ENCODE measurements around the gene WDHD1.
"Not testable (repeated sequence)": the region's sequence is repeated elsewhere in the genome, so short reads cannot be mapped to it uniquely, and the experiment has no call there.

The WDHD1 gene

GRCh38 chr14:54929556-54929955, 97.3 kb downstream of the WDHD1 start:
- Histone ChIP-seq H3K27me3 (ENCODE audit: control insufficient read depth, insufficient read depth, low read length) (no peaks in the 10 kb centered on the region), H3K27ac (ENCODE audit: low read depth, low read length) (no peak overlapping the region), H3K4me1 (ENCODE audit: control insufficient read depth, insufficient read depth, low read length) (no peaks in the 10 kb centered on the region), H3K36me3 (ENCODE audit: control insufficient read depth, insufficient read depth, low read length) (no peaks in the 10 kb centered on the region), H3K4me3 (ENCODE audit: low read depth, low read length) (no peak overlapping the region), H3K9ac (ENCODE audit: low read length) (no peak overlapping the region), H3K9me3 (ENCODE audit: control insufficient read depth, insufficient read depth, low read depth, low read length) (no peaks in the 10 kb centered on the region)

DNA sequence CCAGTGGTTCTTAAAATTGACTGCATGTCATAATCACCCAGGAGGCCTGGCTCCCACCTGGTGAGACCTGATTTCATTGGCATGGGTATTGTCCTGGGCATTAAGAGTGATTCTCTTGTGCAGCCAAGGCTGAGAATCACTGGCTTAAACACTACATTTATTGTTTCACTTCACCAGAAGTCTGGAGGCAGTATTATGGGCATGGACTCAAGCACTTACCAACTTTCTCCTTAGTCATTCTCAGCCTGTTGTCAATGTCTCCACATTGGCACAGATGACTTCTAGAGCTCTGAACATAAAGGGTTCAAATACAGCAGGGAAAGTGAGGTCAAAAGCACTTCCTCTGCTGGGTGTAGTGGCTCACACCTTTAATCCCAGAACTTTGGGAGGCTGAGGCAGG, 98.7 kb downstream of the WDHD1 start:
- no peaks in the 10 kb centered on the region for H3K36me3 ChIP-seq (ENCODE audit: control insufficient read depth, insufficient read depth, low read length)
- no peak overlapping the region for H3K4me3 ChIP-seq (ENCODE audit: low read depth, low read length)
- no peak overlapping the region for H3K9ac ChIP-seq (ENCODE audit: low read length)
- no peaks in the 10 kb centered on the region for H3K9me3 ChIP-seq (ENCODE audit: control insufficient read depth, insufficient read depth, low read depth, low read length)
- H3K27ac ChIP-seq (ENCODE audit: low read depth, low read length): no peak overlapping the region
- H3K27me3 ChIP-seq (ENCODE audit: control insufficient read depth, insufficient read depth, low read length): no peaks in the 10 kb centered on the region
- no peaks in the 10 kb centered on the region for H3K4me1 ChIP-seq (ENCODE audit: control insufficient read depth, insufficient read depth, low read length)

DNA sequence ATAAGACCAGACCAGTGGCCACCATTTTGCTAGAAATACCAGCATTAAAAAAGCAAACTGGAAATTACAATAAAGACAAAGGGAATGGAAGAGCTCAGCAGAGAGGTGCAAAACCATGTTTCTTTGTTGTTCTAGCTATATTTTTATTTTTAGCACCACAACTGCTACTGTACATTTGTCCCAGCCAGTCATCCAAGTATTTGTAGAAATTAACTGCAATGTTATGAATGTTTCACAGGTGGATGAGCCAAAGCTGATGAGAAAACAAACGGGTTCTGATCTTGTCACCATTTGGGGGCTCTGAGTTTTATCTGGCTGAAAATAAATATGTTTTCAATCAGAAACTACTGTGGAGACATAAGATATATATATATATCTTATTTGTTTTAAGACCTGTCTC, 99.3 kb downstream of the WDHD1 start:
- Histone ChIP-seq H3K27me3 (ENCODE audit: control insufficient read depth, insufficient read depth, low read length) (no peaks in the 10 kb centered on the region), H3K4me3 (ENCODE audit: low read depth, low read length) (no peak overlapping the region), H3K9ac (ENCODE audit: low read length) (no peak overlapping the region), H3K4me1 (ENCODE audit: control insufficient read depth, insufficient read depth, low read length) (no peaks in the 10 kb centered on the region), H3K36me3 (ENCODE audit: control insufficient read depth, insufficient read depth, low read length) (no peaks in the 10 kb centered on the region), H3K9me3 (ENCODE audit: control insufficient read depth, insufficient read depth, low read depth, low read length) (no peaks in the 10 kb centered on the region), H3K27ac (ENCODE audit: low read depth, low read length) (no peak overlapping the region)

DNA sequence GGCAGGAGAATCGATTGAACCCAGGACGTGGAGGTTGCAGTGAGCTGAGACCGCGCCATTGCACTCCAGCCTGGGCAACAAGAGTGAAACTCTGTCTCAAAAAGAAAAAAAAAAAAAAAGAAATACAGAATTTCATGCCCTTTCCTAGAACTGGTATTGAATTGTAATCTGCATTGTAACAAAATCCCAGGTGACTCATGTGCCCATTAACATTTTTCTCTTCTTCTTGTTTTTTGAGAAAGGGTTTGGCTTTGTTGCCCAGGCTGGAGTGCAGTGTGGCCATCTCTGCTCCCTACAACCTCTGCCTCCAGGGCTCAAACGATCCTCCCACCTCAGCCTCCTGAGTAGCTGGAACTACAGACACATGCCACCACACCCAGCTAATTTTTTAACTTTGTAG, 100.3 kb downstream of the WDHD1 start:
- H3K9me3 ChIP-seq (ENCODE audit: control insufficient read depth, insufficient read depth, low read depth, low read length); H3K27ac ChIP-seq (ENCODE audit: low read depth, low read length); H3K4me3 ChIP-seq (ENCODE audit: low read depth, low read length); H3K27me3 ChIP-seq (ENCODE audit: control insufficient read depth, insufficient read depth, low read length); H3K36me3 ChIP-seq (ENCODE audit: control insufficient read depth, insufficient read depth, low read length); H3K4me1 ChIP-seq (ENCODE audit: control insufficient read depth, insufficient read depth, low read length); H3K9ac ChIP-seq (ENCODE audit: low read length): not testable (repeated sequence)

DNA sequence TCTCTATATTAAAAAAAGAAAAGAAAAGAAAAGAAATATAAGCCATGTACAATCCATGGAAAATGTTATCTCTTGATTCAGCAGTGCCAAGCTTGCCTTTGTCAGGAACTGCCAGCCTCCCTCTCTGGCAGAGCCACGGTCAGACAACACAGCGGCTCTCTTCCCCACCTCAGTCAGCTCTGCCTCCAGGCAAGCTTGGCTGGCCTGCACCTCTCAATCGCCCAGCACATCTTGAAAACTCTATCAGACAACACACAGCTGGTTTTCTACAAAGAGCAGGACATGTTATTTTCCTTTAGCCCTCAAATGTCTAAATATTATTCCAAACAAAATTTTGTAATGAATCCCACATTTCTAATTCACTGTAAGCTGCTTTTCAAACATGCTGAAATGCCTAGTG, 104.3 kb downstream of the WDHD1 start:
- no peaks in the 10 kb centered on the region for H3K4me1 ChIP-seq (ENCODE audit: control insufficient read depth, insufficient read depth, low read length)
- H3K27ac ChIP-seq (ENCODE audit: low read depth, low read length): no peak overlapping the region
- no peaks in the 10 kb centered on the region for H3K27me3 ChIP-seq (ENCODE audit: control insufficient read depth, insufficient read depth, low read length)
- no peaks in the 10 kb centered on the region for H3K9me3 ChIP-seq (ENCODE audit: control insufficient read depth, insufficient read depth, low read depth, low read length)
- H3K36me3 ChIP-seq (ENCODE audit: control insufficient read depth, insufficient read depth, low read length): no peaks in the 10 kb centered on the region
- H3K9ac ChIP-seq (ENCODE audit: low read length): no peak overlapping the region
- no peak overlapping the region for H3K4me3 ChIP-seq (ENCODE audit: low read depth, low read length)

DNA sequence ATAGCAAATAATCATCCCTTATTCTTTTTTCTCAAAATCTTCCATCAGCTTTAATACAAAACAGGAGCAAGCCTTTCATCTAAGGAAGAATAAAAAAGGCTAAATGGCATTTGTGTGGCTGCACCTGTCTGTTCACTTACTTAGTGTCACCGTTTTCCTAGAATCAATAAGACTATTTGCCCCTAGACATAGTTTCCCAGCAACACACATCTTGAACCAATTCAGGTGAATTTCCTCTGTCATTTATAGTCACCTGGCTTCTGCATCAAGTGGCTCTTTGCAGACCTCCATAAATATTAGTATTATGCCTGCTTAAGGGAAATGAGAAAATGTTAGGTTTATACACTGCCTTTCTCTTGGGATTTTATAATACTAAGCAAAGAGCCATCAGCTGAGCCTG, 106.8 kb downstream of the WDHD1 start:
- H3K36me3 ChIP-seq (ENCODE audit: control insufficient read depth, insufficient read depth, low read length): no peaks in the 10 kb centered on the region
- no peak overlapping the region for H3K27ac ChIP-seq (ENCODE audit: low read depth, low read length)
- no peaks in the 10 kb centered on the region for H3K27me3 ChIP-seq (ENCODE audit: control insufficient read depth, insufficient read depth, low read length)

DNA sequence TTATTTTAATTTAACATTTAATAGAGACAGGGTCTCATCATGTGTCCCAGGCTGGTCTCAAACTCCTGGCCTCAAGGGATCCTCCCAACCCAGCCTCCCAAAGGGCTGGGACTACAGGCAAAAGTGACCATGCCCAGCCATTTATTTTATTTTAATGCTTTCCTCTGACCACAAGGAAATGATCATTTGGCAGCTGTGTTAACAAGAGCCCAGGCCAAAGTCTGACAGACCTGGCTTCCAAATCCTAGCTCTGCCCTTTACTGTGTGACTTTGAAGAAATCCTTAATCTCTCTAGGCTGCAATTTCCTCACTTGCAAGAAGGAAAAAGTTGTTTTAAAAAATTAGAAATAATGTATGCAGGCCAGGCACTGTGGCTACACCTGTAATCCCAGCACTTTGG, 107.6 kb downstream of the WDHD1 start:
- Histone ChIP-seq H3K9me3 (ENCODE audit: control insufficient read depth, insufficient read depth, low read depth, low read length) (no peaks in the 10 kb centered on the region), H3K27ac (ENCODE audit: low read depth, low read length) (no peak overlapping the region), H3K4me1 (ENCODE audit: control insufficient read depth, insufficient read depth, low read length) (no peaks in the 10 kb centered on the region), H3K9ac (ENCODE audit: low read length) (no peak overlapping the region), H3K36me3 (ENCODE audit: control insufficient read depth, insufficient read depth, low read length) (no peaks in the 10 kb centered on the region), H3K4me3 (ENCODE audit: low read depth, low read length) (no peak overlapping the region), H3K27me3 (ENCODE audit: control insufficient read depth, insufficient read depth, low read length) (no peaks in the 10 kb centered on the region)

More for the DNA sequence above, 106.8 kb downstream of the WDHD1 start:
- Histone ChIP-seq H3K9me3 (ENCODE audit: control insufficient read depth, insufficient read depth, low read depth, low read length) (no peaks in the 10 kb centered on the region), H3K4me1 (ENCODE audit: control insufficient read depth, insufficient read depth, low read length) (no peaks in the 10 kb centered on the region), H3K4me3 (ENCODE audit: low read depth, low read length) (no peak overlapping the region), H3K9ac (ENCODE audit: low read length) (no peak overlapping the region)

- no peaks in the 10 kb centered on the region for H3K36me3 ChIP-seq (ENCODE audit: control insufficient read depth, insufficient read depth, low read length)
- H3K4me3 ChIP-seq (ENCODE audit: low read depth, low read length): no peak overlapping the region
- no peaks in the 10 kb centered on the region for H3K4me1 ChIP-seq (ENCODE audit: control insufficient read depth, insufficient read depth, low read length)
- H3K27ac ChIP-seq (ENCODE audit: low read depth, low read length): no peak overlapping the region
- H3K9ac ChIP-seq (ENCODE audit: low read length): no peak overlapping the region
- no peaks in the 10 kb centered on the region for H3K9me3 ChIP-seq (ENCODE audit: control insufficient read depth, insufficient read depth, low read depth, low read length)
- no peaks in the 10 kb centered on the region for H3K27me3 ChIP-seq (ENCODE audit: control insufficient read depth, insufficient read depth, low read length)
These were observed 108.5 kb downstream of the WDHD1 start for GRCh38 chr14:54918427-54918826.

GRCh38 chr14:54916101-54916500, 110.8 kb downstream of the WDHD1 start:
- Histone ChIP-seq H3K27me3 (ENCODE audit: control insufficient read depth, insufficient read depth, low read length) (no peaks in the 10 kb centered on the region), H3K9me3 (ENCODE audit: control insufficient read depth, insufficient read depth, low read depth, low read length) (no peaks in the 10 kb centered on the region), H3K27ac (ENCODE audit: low read depth, low read length) (no peak overlapping the region)

GRCh38 chr14:54909817-54910558, 116.9 kb downstream of the WDHD1 start:
- Histone ChIP-seq H3K4me1 (ENCODE audit: control insufficient read depth, insufficient read depth, low read length) (no peaks in the 10 kb centered on the region), H3K9ac (ENCODE audit: low read length) (no peak overlapping the region), H3K36me3 (ENCODE audit: control insufficient read depth, insufficient read depth, low read length) (no peaks in the 10 kb centered on the region), H3K4me3 (ENCODE audit: low read depth, low read length) (no peak overlapping the region), H3K27ac (ENCODE audit: low read depth, low read length) (no peak overlapping the region), H3K9me3 (ENCODE audit: control insufficient read depth, insufficient read depth, low read depth, low read length) (no peaks in the 10 kb centered on the region), H3K27me3 (ENCODE audit: control insufficient read depth, insufficient read depth, low read length) (peaks cover 4% of the 10 kb centered on the region; the same call in 1 of the 2 replicates)

More at GRCh38 chr14:54916101-54916500, 110.8 kb downstream of the WDHD1 start:
- Histone ChIP-seq H3K36me3 (ENCODE audit: control insufficient read depth, insufficient read depth, low read length) (no peaks in the 10 kb centered on the region), H3K4me3 (ENCODE audit: low read depth, low read length) (no peak overlapping the region), H3K9ac (ENCODE audit: low read length) (no peak overlapping the region), H3K4me1 (ENCODE audit: control insufficient read depth, insufficient read depth, low read length) (no peaks in the 10 kb centered on the region)

DNA sequence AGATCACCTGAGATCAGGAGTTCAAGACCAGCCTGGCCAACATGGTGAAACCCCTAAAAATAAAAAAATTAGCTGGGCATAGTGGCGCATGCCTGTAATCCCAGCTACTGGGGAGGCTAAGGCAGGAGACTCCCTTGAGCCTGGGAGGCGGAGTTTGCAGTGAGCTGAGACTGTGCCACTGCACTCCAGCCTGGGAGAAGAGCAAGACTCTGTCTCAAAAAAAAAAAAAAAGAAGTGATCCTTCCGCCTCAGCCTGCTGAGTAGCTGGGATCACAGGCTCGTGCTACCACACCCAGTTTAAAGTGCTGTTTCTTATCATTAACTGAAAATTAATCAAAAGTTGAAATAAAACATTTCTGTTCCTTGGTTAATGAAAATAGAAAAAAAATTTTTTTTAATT, 117.9 kb downstream of the WDHD1 start:
- not testable (repeated sequence) for H3K27me3 ChIP-seq (ENCODE audit: control insufficient read depth, insufficient read depth, low read length); H3K36me3 ChIP-seq (ENCODE audit: control insufficient read depth, insufficient read depth, low read length); H3K27ac ChIP-seq (ENCODE audit: low read depth, low read length); H3K4me3 ChIP-seq (ENCODE audit: low read depth, low read length); H3K9me3 ChIP-seq (ENCODE audit: control insufficient read depth, insufficient read depth, low read depth, low read length); H3K9ac ChIP-seq (ENCODE audit: low read length); H3K4me1 ChIP-seq (ENCODE audit: control insufficient read depth, insufficient read depth, low read length)
